ENCODE measurements around the gene NRCAM. TPM values are rescaled to one million over a fixed set of nuclear protein-coding genes. Genes with fewer than 3 reads are reported as not detected.

The NRCAM gene
- total RNA-seq, 4 donors from 2014 or later, result 0.85 to 4.1 (median 2.6) TPM

GRCh38 chr7:108434010-108434409 lies 22.2 kb downstream of the NRCAM start:
- Histone ChIP-seq H3K4me3 (no peak overlapping the region), H3K27me3 (no peaks in the 10 kb centered on the region), H3K9me3 (no peaks in the 10 kb centered on the region), H3K4me1 (no peaks in the 10 kb centered on the region), H3K36me3 (no peaks in the 10 kb centered on the region), H3K27ac (no peak overlapping the region)
- no peak for DNase-seq
- TF ChIP-seq POLR2A (IDR thresholded peaks at IDR 0.05) (no peak), CTCF (IDR thresholded peaks at IDR 0.05) (no peak)

- DNase-seq, result no peak
- Histone ChIP-seq H3K9me3 (no peaks in the 10 kb centered on the region), H3K4me1 (no peaks in the 10 kb centered on the region), H3K27me3 (no peaks in the 10 kb centered on the region), H3K36me3 (no peaks in the 10 kb centered on the region), H3K27ac (no peak overlapping the region), H3K4me3 (no peak overlapping the region)
- TF ChIP-seq CTCF (IDR thresholded peaks at IDR 0.05) (no peak), POLR2A (IDR thresholded peaks at IDR 0.05) (no peak)
Observed at GRCh38 chr7:108431099-108431498, 25.1 kb downstream of the NRCAM start.

GRCh38 chr7:108430664-108431063 lies 25.6 kb downstream of the NRCAM start:
- Histone ChIP-seq H3K4me1 (no peaks in the 10 kb centered on the region), H3K27me3 (no peaks in the 10 kb centered on the region), H3K9me3 (no peaks in the 10 kb centered on the region), H3K36me3 (no peaks in the 10 kb centered on the region), H3K4me3 (no peak overlapping the region), H3K27ac (no peak overlapping the region)
- no peak for DNase-seq
- TF ChIP-seq POLR2A (IDR thresholded peaks at IDR 0.05), result no peak
- TF ChIP-seq CTCF (IDR thresholded peaks at IDR 0.05), result no peak

- Histone ChIP-seq H3K27me3 (no peaks in the 10 kb centered on the region), H3K36me3 (no peaks in the 10 kb centered on the region)
- no peak for DNase-seq
Observed at GRCh38 chr7:108427766-108428165, 28.5 kb downstream of the NRCAM start.

GRCh38 chr7:108425714-108426275 lies 30.4 kb downstream of the NRCAM start:
- no peaks in the 10 kb centered on the region for H3K36me3 ChIP-seq
- no peaks in the 10 kb centered on the region for H3K4me1 ChIP-seq
- no peak for DNase-seq
- no peak overlapping the region for H3K27ac ChIP-seq
- H3K4me3 ChIP-seq, result no peak overlapping the region
- H3K27me3 ChIP-seq, result no peaks in the 10 kb centered on the region
- no peak for TF ChIP-seq CTCF (IDR thresholded peaks at IDR 0.05)
- H3K9me3 ChIP-seq, result no peaks in the 10 kb centered on the region

More at GRCh38 chr7:108427766-108428165, 28.5 kb downstream of the NRCAM start:
- Histone ChIP-seq H3K27ac (no peak overlapping the region), H3K4me3 (no peak overlapping the region), H3K9me3 (no peaks in the 10 kb centered on the region), H3K4me1 (no peaks in the 10 kb centered on the region)
- no peak for TF ChIP-seq POLR2A (IDR thresholded peaks at IDR 0.05)
- TF ChIP-seq CTCF (IDR thresholded peaks at IDR 0.05), result no peak

- H3K4me3 ChIP-seq, result no peak overlapping the region
- TF ChIP-seq POLR2A (IDR thresholded peaks at IDR 0.05), result no peak
- TF ChIP-seq CTCF (IDR thresholded peaks at IDR 0.05), result no peak
- no peaks in the 10 kb centered on the region for H3K27me3 ChIP-seq
- H3K36me3 ChIP-seq, result no peaks in the 10 kb centered on the region
- no peaks in the 10 kb centered on the region for H3K4me1 ChIP-seq
- no peak overlapping the region for H3K27ac ChIP-seq
- no peak for DNase-seq
- H3K9me3 ChIP-seq, result no peaks in the 10 kb centered on the region
Observed at GRCh38 chr7:108424013-108424412, 32.2 kb downstream of the NRCAM start.
